GM19467 (cell line): ENCODE measurements around the gene EFL1.

ENCODE experiments used
- ATAC-seq: cut with Tn5 transposase; IDR thresholded peaks from one replicate; pipeline ENCODE4 v1.9.1; 2021; ENCODE audit warnings: mild to moderate bottlenecking, moderate library complexity; ENCODE audit not compliant: unreplicated experiment

EFL1 gene

DNA sequence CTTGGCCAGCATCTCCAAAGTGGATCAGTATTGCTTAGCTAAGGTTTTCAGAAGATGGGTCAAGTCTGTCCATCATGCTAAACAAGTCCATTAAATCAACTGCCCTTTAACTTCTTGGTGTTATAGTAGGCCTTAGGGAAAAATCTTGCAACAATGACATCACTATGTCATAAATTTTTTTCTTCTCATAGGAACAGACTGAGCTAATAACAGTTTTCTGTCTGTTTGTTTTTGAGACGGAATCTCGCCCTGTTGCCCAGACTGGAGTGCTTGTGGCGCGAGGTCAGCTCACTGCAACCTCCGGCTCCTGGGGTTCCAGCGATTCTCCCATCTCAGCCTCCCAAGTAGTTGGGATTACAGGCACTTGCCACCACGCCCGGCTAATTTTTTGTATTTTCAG, 94.2 kb downstream of the EFL1 start:
- no peak for ATAC-seq

DNA sequence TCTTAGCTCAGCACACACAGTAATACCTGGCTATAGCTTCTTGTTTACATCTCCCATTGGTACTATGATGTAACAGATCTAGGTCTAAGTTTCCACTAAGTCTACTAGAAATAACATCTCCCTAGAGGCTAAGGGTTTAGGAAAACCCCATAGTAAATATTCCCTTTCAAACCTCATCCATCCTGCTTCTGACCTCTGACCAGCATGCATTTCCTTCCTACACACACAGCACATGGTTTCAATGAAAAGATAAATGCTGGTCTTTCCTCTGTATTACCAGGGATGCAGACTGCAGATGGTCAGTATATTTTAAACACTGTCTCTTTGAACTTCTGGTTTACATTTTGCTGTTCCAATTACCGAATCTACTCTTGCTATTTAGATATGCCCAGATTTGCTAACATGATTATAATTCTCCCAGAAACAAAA, 96.6 kb downstream of the EFL1 start:
- ATAC-seq = no peak

DNA sequence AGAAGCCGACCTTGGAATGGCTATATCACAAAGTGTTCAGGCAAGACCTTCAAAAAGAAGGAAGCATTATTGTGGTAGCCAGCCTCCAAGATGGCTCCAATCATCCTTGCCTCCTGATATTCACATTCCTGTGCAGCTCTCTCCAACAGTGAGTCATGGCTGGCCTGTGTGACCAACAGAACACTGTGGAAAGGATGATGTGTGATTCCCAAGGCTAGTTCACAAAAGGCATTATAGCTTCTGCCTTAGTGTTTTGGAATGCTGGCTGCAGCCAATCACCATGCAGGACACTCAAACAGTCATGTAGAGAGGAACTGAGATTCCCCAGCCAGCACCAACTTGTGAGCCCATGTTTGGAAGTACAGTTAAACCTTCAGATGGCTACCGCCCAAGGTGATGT, 102.6 kb downstream of the EFL1 start:
- no peak for ATAC-seq

DNA sequence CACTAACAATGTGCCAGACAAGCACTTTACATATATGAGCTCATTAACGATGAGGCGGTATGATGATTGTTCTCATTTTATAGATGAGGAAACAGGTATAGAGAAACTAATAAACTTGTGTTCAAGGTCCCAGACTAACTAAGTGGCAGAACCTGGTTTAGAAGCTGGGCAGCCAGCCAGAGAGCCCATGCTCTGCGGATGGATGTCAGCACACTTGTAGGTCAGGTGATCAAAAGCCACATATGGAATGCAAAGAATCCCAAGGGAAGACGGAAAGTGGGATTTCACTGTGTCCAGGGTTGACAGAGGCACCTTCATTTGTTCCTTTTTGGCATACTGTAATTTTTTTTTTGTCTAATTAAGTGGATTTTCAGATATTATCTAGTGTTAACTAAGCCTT, 103.7 kb downstream of the EFL1 start:
- no peak for ATAC-seq

DNA sequence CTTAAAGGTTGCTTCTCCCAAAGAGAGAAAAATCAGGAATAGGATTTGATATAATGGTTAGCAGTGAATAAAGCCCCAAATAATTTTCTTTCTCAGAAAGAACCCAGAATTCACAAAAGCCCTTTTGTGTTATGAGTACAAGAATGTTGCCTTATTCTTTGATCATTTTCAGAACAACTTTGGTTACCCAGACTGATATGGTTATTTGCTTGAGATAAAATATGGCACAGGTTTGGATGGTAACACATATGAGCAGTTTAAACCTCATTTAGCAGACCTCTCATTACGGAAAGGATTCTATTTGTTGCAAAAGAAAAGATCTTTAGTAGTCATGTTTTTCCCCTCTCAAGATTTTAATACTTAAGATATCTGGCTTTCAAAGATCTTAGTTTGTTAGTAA, 111.9 kb downstream of the EFL1 start:
- ATAC-seq = no peak

DNA sequence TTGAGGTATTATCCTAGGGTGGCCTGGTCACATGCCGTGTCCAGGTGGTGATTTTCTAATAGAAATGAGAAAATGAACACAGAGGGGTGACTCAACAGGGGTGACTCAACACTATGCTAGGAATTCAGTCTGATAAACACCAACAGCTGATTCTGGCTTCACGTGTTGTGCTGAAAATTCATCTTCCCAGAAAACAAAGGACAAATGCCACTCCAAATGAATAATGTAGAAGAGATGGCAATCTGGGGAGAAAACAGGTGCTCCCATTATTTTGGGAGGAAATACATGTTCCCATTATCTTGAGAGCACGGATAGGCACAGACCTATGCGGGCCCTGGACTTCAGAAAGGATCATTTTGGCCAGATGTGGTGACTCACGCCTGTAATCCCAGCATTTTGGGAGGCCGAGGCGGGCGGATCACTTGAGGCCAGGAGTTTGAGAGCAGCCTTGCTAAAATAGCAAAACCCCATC, 115.5 kb downstream of the EFL1 start:
- ATAC-seq = no peak

DNA sequence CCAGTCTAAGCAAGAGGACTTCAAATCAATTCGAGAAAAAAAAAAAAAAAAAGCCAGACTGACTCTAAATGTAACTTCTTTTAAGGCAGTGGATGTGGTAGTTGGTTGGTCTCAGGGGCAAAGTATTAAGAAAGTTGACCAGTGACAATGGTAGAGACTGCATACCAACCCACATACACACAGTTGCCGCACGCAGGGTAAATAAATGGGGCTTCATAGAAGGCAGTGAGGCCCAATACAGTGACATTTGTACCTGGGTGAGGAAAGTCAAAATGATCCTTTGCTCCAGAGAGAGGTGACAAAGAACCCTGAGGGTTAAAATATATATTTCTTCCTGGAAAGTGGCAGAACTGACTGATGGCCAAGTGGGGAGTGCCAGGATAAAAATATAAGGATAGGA, 116.0 kb downstream of the EFL1 start:
- no peak for ATAC-seq

DNA sequence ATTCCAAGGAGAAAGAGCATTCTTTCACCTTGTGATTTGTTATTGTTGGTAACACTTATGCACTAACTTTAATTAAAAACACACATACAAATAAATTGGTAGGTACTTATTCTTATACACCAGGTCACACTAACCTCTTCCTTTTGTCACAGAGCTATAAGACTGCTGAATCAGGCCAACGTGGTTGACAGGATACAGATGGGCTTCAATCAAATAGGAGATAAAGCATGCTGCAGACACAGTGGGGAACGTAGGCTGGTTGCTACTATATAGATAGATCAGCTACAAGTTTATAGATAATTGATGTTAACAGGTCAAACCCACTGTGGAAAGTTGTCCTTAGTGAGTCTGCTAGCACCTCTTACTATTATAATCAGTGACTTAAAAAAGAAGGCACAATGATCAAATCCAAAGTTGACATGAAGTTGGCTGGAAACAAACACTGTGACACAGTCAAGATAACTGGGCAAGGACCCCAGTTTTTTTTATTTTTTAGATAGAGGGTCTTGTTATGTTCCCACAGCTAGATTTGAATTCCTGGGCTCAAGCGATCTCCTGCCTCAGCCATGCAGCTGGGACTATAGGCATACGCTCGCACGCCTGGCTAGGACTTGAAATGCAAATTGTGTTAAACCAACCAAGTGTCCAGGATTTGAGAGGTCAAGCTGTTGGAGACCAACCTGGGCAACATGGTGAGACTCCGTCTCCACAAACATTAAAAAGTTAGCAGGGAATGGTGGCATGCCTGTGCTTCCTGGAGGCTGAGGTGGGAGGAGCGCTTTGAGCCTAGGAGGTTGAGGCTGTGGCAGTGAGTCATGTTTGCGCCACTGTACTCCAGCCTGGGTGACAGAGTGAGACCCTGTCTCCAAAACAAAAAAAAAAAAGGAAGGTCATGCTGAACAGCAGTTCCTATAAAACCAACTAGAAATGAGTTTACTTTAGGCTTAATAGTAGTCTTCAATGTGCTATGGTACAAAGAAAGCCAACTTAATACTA, 118.8 kb downstream of the EFL1 start:
- ATAC-seq = no peak

DNA sequence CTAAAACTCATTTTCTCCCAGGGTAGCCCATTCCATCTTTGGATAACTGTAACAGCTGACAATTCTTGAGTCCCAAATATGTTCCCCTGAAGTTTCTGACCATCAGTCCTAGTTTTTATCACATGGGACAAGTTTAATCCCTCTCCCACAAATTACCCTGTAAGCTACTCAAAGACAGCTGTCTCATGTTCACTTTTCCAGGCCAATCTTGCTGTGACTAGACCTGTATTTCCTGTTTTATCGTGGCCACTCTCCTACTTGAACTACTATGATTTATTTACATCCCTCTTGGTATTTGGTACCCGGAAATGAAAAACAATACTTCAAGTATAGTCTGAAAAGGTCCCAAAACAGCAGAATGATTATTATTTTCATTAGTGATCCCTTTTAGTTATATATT, 121.6 kb downstream of the EFL1 start:
- ATAC-seq = no peak

DNA sequence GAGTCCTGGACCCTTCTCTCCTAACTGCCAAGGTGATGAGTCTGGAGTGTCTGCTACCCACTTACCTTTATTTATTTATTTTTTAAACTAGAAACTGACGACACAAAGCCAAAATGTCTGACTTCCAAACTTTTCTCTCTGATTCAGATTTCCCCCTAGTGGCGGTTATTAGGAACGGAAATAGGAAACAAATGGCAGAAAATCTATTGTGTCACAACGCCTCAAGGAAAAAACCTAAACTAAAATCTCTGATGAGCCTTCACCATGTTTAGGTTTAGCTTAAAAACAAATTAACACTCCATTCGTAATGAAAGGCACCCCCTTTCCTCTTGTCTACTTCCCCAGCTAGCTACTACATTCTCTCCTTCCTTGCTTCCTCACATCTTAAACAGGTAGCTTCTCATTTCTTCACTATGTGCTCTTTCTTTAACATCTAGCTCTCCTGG, 122.7 kb downstream of the EFL1 start:
- ATAC-seq = no peak

DNA sequence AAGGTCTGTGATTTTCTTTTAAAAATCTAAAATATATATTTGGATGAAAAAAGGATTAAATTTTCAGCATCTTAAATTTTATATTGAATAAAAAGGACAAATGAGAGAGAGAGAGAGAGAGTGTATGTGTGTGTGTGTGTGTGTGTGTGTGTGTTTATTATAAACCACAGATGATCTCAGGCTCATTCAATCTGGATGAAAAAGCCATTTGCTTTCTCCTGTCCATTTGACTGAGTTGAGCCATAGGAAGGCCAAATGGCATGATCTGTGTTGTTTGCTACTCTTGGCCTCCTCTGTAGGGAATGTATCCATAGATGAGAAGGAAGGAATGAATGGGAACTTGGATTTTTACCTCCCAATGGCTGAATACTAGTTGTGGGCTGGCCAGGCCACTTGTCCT, 124.2 kb downstream of the EFL1 start:
- no peak for ATAC-seq

DNA sequence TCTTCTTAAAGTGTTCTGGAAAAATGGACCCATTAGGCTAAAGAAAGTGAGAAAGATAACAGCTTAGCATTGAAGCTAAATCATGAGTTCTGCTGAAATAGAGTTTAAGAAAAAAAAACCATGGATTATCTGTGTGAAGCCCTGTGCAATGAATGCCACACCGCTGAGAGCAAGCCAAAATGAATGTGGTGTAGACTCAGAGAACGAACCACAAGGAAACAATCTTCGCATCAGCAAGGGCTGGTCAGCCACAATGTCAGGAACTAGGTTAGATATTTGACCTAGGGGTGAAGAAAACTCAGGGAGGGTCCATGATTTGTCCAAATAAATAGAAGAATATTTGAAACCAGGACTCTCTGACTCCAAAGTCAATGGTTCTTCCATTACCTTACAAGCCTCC, 125.3 kb downstream of the EFL1 start:
- no peak for ATAC-seq

DNA sequence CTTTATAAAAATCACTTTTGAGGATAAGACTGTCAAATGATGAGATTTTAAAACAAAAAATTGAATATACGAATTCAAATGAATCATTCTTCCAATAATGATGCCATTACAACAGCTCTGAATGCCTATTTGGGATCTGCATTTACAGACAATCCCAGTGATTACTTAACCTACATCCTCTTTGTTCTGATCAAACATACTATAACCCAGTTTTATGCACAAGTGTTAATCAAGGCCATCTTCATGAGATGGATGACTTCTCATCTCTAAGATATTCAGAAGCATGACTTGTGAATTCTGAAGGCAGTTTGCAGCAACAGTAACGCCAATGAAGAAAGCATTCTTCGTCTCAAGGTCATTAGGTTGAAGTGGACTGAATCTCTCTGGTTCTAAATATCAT, 126.4 kb downstream of the EFL1 start:
- no peak for ATAC-seq

DNA sequence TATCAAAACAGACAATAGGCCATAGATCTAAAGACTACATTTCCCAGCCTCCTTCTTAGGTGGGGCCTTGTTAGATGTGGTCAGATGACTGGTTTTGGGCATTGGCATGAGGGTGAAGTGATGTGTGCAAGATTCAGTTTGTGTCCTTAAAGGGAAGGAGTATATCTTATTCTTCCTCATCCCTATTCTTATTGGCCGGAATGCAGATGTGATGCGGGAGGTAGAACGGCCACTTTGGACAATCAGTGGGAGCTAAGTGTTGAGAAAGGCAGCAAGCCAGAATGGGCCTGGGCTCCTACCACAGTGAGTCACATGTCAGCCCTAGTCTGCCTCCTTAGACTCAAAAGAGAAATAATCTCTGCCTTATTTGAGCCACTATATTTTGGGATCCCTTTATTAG, 126.9 kb downstream of the EFL1 start:
- ATAC-seq = no peak

DNA sequence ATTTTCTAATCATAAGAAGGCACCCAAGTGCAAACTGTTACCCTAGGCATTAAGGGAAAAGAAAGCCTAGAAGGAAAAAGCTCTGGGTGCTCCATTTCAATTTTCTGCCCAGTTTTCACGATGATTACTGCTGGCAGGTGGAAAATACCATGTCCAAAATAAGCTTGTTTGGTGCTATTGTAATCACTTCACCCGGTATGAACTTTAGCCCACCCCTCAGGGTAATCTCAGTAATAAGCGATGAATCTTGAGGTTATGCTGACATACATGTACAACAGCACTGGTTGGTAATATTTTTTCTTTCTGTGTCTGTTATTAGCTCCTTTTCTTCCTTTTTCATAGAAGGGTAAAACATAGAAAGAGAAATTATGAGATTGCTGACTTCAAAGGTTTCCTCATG, 128.1 kb downstream of the EFL1 start:
- ATAC-seq = no peak

DNA sequence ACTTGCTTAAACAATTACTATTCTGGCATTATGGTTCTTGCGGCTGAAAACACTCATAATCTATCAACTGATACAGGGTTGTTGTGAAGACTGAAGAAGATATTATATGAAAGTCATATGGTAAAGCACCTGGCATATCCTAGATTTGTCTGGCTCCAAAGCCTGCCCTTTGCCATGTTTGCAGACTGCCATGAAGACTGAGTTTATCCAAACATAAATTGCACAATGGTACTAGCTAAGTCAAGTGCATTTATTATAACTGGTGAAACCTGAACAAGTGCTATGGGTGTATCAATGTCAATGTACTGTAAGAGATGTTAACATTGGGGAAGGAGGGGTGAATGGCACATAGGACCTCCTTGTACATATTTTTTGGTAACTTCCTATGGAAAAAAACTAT, 129.3 kb downstream of the EFL1 start:
- no peak for ATAC-seq

DNA sequence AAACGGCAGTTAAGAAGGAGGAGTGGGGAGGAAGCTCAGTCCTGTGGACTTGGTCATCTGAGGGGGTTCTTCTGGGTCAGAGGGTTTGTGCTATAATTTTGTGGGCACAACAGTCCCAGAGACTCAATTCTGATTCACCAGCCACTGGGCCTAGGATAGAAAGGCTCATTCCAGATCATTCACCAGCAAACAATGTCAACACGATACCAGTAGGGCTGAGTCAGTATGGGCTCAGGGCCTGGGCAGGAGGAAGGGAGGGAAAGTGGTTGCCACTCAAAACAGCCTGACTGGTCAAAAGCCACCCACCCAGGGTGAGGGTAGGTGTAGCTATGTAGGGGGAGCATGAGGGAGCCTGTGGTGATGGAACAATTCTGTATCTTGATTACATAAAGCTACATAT, 129.8 kb downstream of the EFL1 start:
- ATAC-seq = no peak

DNA sequence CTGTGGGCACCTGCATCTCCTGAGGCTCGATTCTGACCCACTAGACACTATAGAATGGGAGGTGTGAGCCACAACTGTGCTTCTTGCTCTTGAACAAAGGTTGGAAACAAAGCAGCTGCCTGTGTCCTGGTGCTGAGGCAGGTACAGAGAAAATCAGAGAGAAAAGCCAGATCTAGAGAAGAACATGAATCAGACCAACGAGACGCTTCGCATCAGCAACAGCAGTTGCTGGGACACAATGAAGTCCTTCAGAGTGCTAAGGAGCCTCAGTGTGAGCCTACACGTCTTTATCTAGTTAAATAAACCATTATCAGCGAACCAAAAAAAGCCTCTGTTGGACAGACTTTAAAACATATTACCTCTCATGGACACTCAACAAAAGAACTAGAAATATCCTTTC, 130.4 kb downstream of the EFL1 start:
- no peak for ATAC-seq

DNA sequence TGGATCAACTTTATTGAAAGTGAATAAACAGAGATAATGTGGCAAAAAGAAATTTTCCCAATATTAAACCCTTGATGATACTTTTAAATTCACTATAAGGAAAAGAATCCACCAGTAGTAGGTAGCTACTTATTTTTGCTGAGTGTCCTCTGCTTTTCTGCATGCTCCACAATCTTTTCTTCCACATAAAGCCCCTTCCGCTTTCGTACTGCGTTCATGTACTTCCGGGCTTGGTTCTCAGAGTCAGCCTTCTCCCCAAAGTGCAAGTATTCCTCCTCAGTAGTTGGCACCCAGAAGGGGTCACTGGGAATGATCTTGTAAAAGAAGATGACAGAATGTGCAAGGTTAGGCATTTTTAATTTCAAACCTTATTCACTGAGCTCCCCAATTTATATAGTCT, 132.3 kb downstream of the EFL1 start:
- ATAC-seq = no peak

DNA sequence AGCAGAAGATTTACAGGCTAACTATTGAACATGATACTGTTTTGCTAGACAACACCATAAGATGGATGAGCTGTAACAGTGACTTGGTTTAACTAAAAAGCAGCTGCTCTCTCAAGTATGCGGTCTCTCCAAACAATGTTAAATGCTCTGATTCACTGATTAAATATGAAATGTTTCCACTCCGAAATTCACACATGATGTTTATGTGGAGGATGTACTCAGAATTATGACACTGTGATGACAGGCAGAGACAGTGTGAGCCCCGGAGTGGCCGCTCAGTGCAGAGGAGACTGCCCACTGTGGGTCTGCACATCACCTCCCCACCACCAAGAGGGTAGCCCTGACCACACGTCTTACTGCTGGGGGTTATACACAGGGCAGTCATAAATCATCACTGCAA, 132.8 kb downstream of the EFL1 start:
- ATAC-seq = no peak

DNA sequence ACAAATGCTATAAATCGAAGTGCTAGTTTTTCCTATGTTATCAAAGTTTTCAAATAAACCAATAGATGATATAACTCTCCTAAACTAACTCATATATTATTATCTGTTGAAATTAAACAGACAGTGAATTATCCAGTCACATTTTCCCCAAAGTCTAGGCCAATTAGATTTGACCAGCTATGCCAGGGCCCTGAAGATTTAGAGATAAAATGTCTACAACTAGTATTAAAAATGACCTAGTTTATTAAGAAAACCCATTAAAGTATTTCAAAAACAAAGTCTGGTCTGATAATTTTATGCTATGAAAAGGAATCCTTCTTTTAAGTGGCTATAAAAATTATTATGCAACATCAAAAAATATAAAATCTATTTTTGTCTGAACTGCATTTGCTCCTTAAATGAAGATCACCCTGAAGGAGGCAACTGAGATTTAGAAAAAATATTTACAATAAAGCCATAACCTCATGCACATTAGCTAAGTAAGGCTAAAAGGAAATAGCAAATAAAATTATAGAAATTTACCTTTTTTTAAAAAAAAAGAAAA, 133.3 kb downstream of the EFL1 start:
- no peak for ATAC-seq

DNA sequence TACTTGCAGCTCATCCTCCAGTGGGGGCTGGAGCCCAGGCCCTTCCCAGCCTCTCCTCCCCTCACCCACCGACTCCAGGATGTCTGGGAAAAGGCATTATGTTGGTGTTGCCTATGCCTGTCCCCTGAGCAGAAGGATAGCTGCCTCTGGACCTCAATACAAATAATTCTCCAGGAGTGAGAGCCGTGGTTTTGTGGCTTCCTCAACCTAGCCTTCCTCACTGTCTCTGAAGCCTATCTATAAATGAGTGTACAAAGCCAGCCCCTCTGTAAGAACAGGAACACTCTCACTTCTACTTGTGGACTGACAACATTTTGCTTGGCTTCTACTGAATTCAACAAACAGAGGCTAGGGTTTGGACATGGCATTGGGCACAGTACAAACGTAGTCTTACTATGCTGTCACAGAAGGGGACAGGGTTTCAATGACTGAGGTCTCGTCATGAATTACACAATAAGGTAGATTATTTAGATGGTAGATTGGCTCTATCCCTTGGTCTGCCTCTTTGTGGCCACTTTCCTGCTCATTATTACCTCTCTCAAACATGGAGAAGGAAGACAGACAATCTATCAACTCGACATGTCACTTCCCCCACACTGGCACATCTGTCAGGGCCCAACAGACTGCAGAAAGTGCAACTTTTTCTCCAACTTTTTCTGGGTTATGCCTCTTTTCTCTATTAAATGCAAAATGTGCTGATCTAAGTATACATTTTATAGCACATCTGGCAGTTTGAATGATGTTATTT, 134.0 kb downstream of the EFL1 start:
- ATAC-seq = no peak
